Neutrophil (primary cell): ENCODE data around the gene GLRA3.
A peak's percentile ranks its signal among the peaks of the same experiment; 100 is the strongest.

Experiments
- H3K27ac ChIP-seq: fragments of 200-600 bp; sonication (generic); 2 replicates; pipeline ENCODE4 v1.5.1; 2016; ENCODE audit warnings: mild to moderate bottlenecking, moderate library complexity
- H3K27me3 ChIP-seq: fragments of 200-600 bp; sonication (generic); 2 replicates; pipeline ENCODE4 v1.6.0; 2016; ENCODE audit warnings: mild to moderate bottlenecking
- H3K36me3 ChIP-seq: fragments of 200-600 bp; sonication (generic); 2 replicates; pipeline ENCODE4 v1.5.1; 2017
- H3K4me1 ChIP-seq, 2 experiments: fragments of 200-600 bp in 1 of 2; sonication (generic) in 1 of 2; 1 replicate in 1 of 2; 2 replicates in 1 of 2; pipeline versions ENCODE4 v1.5.1 to v1.6.1; 2013 to 2016; ENCODE audit warnings: low read depth in 1 of 2, low read length in 1 of 2, mild to moderate bottlenecking in 1 of 2, moderate library complexity in 1 of 2; ENCODE audit not compliant: control insufficient read depth in 1 of 2, insufficient read depth in 1 of 2
- H3K4me3 ChIP-seq, 2 experiments: fragments of 200-600 bp in 1 of 2; sonication (generic) in 1 of 2; 1 replicate in 1 of 2; 2 replicates in 1 of 2; pipeline ENCODE4 v1.5.1; 2013 to 2016; ENCODE audit warnings: low read depth in 1 of 2, low read length in 1 of 2, mild to moderate bottlenecking in 1 of 2, moderate library complexity in 1 of 2
- H3K9me3 ChIP-seq: fragments of 200-600 bp; sonication (generic); 2 replicates; pipeline ENCODE4 v1.5.1; 2016
- TF ChIP-seq, protein P1 (sequence below): fragments of 200-600 bp; sonication (generic); IDR thresholded peaks from 2 replicates; pipeline ENCODE4 v1.5.1; 2016; ENCODE audit warnings: antibody characterized with exemption

GLRA3 gene

DNA sequence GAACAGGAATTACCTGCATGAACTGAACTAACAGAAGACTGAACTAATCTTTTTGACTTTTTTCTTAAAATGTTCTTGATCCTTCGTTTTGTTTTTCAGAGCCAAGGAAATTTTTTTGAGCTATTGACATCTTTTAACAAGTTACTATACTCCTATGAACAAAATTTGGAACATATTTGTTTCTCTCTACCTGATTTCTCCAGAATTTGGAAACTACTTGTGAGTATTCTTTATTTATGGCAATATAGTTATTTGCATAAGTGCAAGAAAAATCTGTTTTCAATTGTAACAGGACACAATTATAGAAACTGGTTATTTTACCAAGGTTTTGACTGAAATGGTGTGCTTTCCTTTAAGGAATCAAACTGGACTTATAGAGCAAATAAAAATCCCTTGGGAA, 217.3 kb downstream of the GLRA3 start:
- H3K9me3 ChIP-seq, result no peaks in the 10 kb centered on the region
- no peak overlapping the region for H3K27ac ChIP-seq
- H3K4me1 ChIP-seq, result peaks cover 39 to 49% of the 10 kb centered on the region in 2 experiments
- TF ChIP-seq, protein P1, sequence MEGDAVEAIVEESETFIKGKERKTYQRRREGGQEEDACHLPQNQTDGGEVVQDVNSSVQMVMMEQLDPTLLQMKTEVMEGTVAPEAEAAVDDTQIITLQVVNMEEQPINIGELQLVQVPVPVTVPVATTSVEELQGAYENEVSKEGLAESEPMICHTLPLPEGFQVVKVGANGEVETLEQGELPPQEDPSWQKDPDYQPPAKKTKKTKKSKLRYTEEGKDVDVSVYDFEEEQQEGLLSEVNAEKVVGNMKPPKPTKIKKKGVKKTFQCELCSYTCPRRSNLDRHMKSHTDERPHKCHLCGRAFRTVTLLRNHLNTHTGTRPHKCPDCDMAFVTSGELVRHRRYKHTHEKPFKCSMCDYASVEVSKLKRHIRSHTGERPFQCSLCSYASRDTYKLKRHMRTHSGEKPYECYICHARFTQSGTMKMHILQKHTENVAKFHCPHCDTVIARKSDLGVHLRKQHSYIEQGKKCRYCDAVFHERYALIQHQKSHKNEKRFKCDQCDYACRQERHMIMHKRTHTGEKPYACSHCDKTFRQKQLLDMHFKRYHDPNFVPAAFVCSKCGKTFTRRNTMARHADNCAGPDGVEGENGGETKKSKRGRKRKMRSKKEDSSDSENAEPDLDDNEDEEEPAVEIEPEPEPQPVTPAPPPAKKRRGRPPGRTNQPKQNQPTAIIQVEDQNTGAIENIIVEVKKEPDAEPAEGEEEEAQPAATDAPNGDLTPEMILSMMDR, result no peak
- H3K27me3 ChIP-seq, result no peaks in the 10 kb centered on the region
- no peak overlapping the region for H3K4me3 ChIP-seq
- no peaks in the 10 kb centered on the region for H3K36me3 ChIP-seq

- TF ChIP-seq, protein P1, result no peak
- no peak overlapping the region for H3K4me3 ChIP-seq
- H3K36me3 ChIP-seq, result no peaks in the 10 kb centered on the region
- H3K27ac ChIP-seq, result no peak overlapping the region
- H3K4me1 ChIP-seq, result peaks cover 25 to 27% of the 10 kb centered on the region in 2 experiments
- H3K27me3 ChIP-seq, result no peaks in the 10 kb centered on the region
- no peaks in the 10 kb centered on the region for H3K9me3 ChIP-seq
These were observed 221.3 kb downstream of the GLRA3 start for GRCh38 chr4:174607792-174608191.

DNA sequence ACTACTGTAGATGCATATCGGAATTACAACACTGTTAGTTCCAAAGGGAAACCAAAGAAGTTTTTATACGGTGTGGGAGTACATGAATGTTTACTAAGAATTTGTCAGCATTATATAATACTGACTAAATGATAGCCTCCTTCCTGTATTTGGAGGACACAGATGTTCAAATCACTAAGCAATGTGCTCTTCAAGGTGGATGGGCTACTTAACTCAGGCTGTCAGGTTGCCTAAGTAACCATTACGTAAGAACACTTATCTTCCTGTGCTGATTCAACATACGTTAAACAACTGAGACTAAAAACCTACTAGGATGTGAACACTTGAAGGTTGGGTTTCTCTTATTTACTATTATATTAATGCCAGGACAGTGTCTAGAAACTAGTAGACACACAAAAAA, 224.8 kb downstream of the GLRA3 start:
- TF ChIP-seq, protein P1, result no peak
- H3K27ac ChIP-seq, result peak overlapping the region; percentile 60
- peak overlapping the region; percentile 22 to 27 for H3K4me3 ChIP-seq
- H3K27me3 ChIP-seq, result no peaks in the 10 kb centered on the region
- no peaks in the 10 kb centered on the region for H3K9me3 ChIP-seq
- peaks cover 23 to 25% of the 10 kb centered on the region in 2 experiments for H3K4me1 ChIP-seq
- no peaks in the 10 kb centered on the region for H3K36me3 ChIP-seq

GRCh38 chr4:174600391-174600790, 228.7 kb downstream of the GLRA3 start:
- H3K36me3 ChIP-seq, result no peaks in the 10 kb centered on the region
- no peaks in the 10 kb centered on the region for H3K27me3 ChIP-seq
- no peak overlapping the region for H3K27ac ChIP-seq
- no peak overlapping the region for H3K4me3 ChIP-seq
- H3K9me3 ChIP-seq, result no peaks in the 10 kb centered on the region
- peaks cover 15% of the 10 kb centered on the region in 2 experiments for H3K4me1 ChIP-seq
- TF ChIP-seq, protein P1, result no peak

DNA sequence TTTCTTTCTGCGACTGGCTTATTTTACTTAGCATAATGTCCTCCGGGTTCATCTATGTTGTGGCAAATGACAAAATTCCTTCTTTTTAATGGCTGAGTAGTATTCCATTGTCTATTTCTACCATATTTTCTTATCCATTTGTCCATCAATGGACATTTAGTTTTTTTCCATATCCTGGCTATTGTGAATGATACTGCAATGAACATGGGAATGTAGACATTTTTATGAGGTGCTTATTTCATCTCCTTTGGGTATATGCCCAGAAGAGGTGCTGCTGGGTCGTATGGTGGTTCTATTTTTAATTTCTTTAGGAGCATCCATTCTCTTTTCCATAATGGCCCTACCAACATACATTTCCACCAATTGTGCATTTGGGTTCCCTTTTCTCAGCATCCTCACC, 230.2 kb downstream of the GLRA3 start:
- no peaks in the 10 kb centered on the region for H3K36me3 ChIP-seq
- H3K27ac ChIP-seq, result no peak overlapping the region
- no peaks in the 10 kb centered on the region for H3K9me3 ChIP-seq
- TF ChIP-seq, protein P1, result no peak
- H3K4me3 ChIP-seq, result no peak overlapping the region
- no peaks in the 10 kb centered on the region for H3K27me3 ChIP-seq
- peaks cover 6 to 8% of the 10 kb centered on the region in 2 experiments for H3K4me1 ChIP-seq

DNA sequence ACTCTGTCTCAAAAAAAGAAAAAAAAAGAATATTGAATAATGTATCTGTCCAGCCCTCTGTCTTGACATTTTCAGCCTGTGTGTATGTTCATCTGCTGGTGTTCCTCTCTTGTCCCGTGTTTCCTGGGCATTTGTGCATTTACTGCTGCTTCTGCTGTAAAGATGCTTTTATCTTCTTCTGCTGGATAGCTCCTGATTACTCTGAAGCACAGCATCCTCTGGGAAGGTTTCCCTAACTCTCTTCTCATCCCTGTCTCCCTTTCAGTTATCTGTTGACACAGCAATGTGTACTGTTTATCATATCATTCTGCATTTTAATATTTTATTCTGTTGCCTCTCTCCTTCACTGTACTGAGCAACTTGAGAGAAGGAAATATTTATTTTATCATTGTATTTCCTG, 232.5 kb downstream of the GLRA3 start:
- no peaks in the 10 kb centered on the region for H3K9me3 ChIP-seq
- no peaks in the 10 kb centered on the region for H3K36me3 ChIP-seq
- no peak overlapping the region for H3K27ac ChIP-seq
- H3K4me1 ChIP-seq, result peaks cover 22 to 26% of the 10 kb centered on the region in 2 experiments
- H3K4me3 ChIP-seq, result no peak overlapping the region
- H3K27me3 ChIP-seq, result no peaks in the 10 kb centered on the region
- TF ChIP-seq, protein P1, result no peak
